Transverse colon (tissue), 4 donors: ENCODE measurements around the gene ACBD6.

Source experiments
- POLR2A ChIP-seq: fragments of 450-650 bp; IDR thresholded peaks from one replicate; pipeline ENCODE4 v1.6.1; 2016; ENCODE audit warnings: antibody characterized with exemption, mild to moderate bottlenecking, moderate library complexity
- POLR2AphosphoS5 ChIP-seq, 3 donors: sonication (generic); formaldehyde crosslinking; IDR thresholded peaks; one replicate each; pipeline ENCODE4 v1.6.1; 2016; ENCODE audit warnings: antibody characterized with exemption in 3 of 3
- TF ChIP-seq, protein P1 (sequence below), 5 experiments: fragments of 200-600 bp in 3 of 5; fragments of 450-650 bp in 2 of 5; sonication (generic) in 3 of 5; IDR thresholded peaks; 1 replicate in 2 of 5; 2 replicates in 3 of 5; pipeline ENCODE4 v1.5.1; 2016 to 2017; ENCODE audit warnings: antibody characterized with exemption in 5 of 5, inconsistent platforms in 3 of 5, mild to moderate bottlenecking in 2 of 5, moderate library complexity in 1 of 5

DNA sequence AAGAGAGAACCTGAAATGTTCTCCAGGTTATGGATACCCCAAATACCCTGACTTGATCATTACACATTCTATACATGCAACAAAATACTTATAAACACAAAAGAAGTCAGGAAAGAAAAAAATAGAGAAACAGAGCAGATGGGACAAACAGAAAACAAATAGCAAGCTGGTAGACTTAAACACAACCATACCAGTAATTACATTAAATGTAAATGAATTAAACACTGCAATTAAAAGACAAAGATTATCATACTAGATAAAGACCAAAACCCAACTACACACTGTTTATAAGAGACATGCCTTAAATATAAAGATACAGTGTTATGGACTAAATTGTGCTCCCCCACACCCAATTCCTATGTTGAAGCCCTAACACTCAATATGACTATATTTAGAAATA is 117.2 kb downstream of the ACBD6 start:
- TF ChIP-seq, protein P1, sequence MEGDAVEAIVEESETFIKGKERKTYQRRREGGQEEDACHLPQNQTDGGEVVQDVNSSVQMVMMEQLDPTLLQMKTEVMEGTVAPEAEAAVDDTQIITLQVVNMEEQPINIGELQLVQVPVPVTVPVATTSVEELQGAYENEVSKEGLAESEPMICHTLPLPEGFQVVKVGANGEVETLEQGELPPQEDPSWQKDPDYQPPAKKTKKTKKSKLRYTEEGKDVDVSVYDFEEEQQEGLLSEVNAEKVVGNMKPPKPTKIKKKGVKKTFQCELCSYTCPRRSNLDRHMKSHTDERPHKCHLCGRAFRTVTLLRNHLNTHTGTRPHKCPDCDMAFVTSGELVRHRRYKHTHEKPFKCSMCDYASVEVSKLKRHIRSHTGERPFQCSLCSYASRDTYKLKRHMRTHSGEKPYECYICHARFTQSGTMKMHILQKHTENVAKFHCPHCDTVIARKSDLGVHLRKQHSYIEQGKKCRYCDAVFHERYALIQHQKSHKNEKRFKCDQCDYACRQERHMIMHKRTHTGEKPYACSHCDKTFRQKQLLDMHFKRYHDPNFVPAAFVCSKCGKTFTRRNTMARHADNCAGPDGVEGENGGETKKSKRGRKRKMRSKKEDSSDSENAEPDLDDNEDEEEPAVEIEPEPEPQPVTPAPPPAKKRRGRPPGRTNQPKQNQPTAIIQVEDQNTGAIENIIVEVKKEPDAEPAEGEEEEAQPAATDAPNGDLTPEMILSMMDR (IDR thresholded peaks at IDR 0.05), result no peak
- TF ChIP-seq POLR2AphosphoS5 (IDR thresholded peaks at IDR 0.05), result no peak
- no peak for TF ChIP-seq POLR2A
